Natural killer cell (primary cell): Measurements from ENCODE around the gene SND1. TPM values are rescaled to one million over a fixed set of nuclear protein-coding genes. Genes with fewer than 3 reads are reported as not detected.

Experiments
- ATAC-seq, 3 donors: fragments of 150-1000 bp in 2 of 3; fragments of 200-7000 bp in 1 of 3; cut with Tn5 transposase; 1 replicate in 1 of 3; 2 replicates in 2 of 3; pipeline ENCODE4 v1.10.0; 2021; ENCODE audit warnings: mild to moderate bottlenecking in 2 of 3, moderate library complexity in 2 of 3
- DNase-seq, 2 donors: peaks; one replicate each; pipeline versions ENCODE4 v3.0.0 to v3.0.0-alpha.2; 2013 to 2021; ENCODE audit warnings: mixed read lengths in 1 of 2
- H3K27ac ChIP-seq: one replicate; pipeline ENCODE4 v1.5.1; 2013; ENCODE audit warnings: mild to moderate bottlenecking, low read length
- H3K27me3 ChIP-seq: one replicate; pipeline ENCODE4 v1.6.1; 2013; ENCODE audit warnings: low read length; ENCODE audit not compliant: control insufficient read depth, insufficient read depth
- H3K36me3 ChIP-seq: one replicate; pipeline ENCODE4 v1.6.1; 2013; ENCODE audit warnings: low read length; ENCODE audit not compliant: control insufficient read depth, insufficient read depth
- H3K4me1 ChIP-seq: one replicate; pipeline ENCODE4 v1.6.1; 2013; ENCODE audit warnings: low read length; ENCODE audit not compliant: control insufficient read depth, insufficient read depth
- H3K4me3 ChIP-seq: one replicate; pipeline ENCODE4 v1.5.1; 2013; ENCODE audit warnings: low read length
- H3K9me3 ChIP-seq: one replicate; pipeline ENCODE4 v1.6.1; 2013; ENCODE audit warnings: low read length; ENCODE audit not compliant: control insufficient read depth, insufficient read depth
- H3K27ac Mint-ChIP-seq, 2 donors: one replicate each; pipeline ENCODE4 v1.8.0; 2022; ENCODE audit warnings: mild to moderate bottlenecking in 2 of 2, mixed read lengths in 2 of 2, moderate library complexity in 1 of 2
- H3K27me3 Mint-ChIP-seq, 2 donors: one replicate each; pipeline ENCODE4 v1.8.0; 2022; ENCODE audit warnings: low read depth in 2 of 2, mixed read lengths in 2 of 2
- H3K36me3 Mint-ChIP-seq: one replicate; pipeline ENCODE4 v1.8.0; 2022; ENCODE audit warnings: mixed read lengths
- H3K4me1 Mint-ChIP-seq, 2 donors: one replicate each; pipeline ENCODE4 v1.8.0; 2022; ENCODE audit warnings: mixed read lengths in 2 of 2
- H3K4me3 Mint-ChIP-seq: one replicate; pipeline ENCODE4 v1.8.0; 2022; ENCODE audit warnings: mild to moderate bottlenecking, moderate library complexity, mixed read lengths
- H3K9me3 Mint-ChIP-seq, 2 donors: one replicate each; pipeline ENCODE4 v1.8.0; 2022; ENCODE audit warnings: mixed read lengths in 2 of 2
- CTCF ChIP-seq: fragments of 200-600 bp; IDR thresholded peaks from one replicate; pipeline ENCODE4 v1.8.0; 2022; ENCODE audit warnings: antibody characterized with exemption
- whole genome bisulfite sequencing: methylation state at CpG from one replicate; pipeline ENCODE4 v1.1.7; 2013; ENCODE audit warnings: missing lambda C conversion rate; ENCODE audit not compliant: insufficient coverage; 5-methylcytosine and 5-hydroxymethylcytosine counted together
- intact Hi-C: fragments of 100-400 bp; cut with micrococcal nuclease; formaldehyde crosslinking; loops from one replicate; pipeline ENCODE4 v1.14.2; 2022
- total RNA-seq, 4 donors: library from RNA; stranded (reverse); fragments of 120-200 nt in 1 of 4; gene quantifications; one replicate each; pipeline versions ENCODE4 v1.2.3 to v1.2.4, GENCODE V29; 2013 to 2022

SND1 gene
- total RNA-seq, 3 donors from 2014 or later (not counting 1 experiment from before 2014, with no cell fraction given) = 149 to 188 (median 149) TPM

- H3K4me3 Mint-ChIP-seq = no peak overlapping the region
- Histone ChIP-seq H3K27me3 (no peaks in the 10 kb centered on the region), H3K9me3 (peaks cover 4% of the 10 kb centered on the region), H3K4me3 (no peak overlapping the region), H3K36me3 (peaks cover 6% of the 10 kb centered on the region), H3K4me1 (no peaks in the 10 kb centered on the region), H3K27ac (no peak overlapping the region)
- H3K9me3 Mint-ChIP-seq = peaks cover 8% of the 10 kb centered on the region in 2 donors
- H3K4me1 Mint-ChIP-seq = peaks cover 10 to 21% of the 10 kb centered on the region in 2 donors
- peaks cover 16% of the 10 kb centered on the region for H3K36me3 Mint-ChIP-seq
- no peak for TF ChIP-seq CTCF
- H3K27ac Mint-ChIP-seq = no peak overlapping the region
- ATAC-seq (no peak), DNase-seq (no peak)
- no peaks in the 10 kb centered on the region for H3K27me3 Mint-ChIP-seq
- intact Hi-C loops = no loop called here
Observed at GRCh38 chr7:127973832-127974231, 321.8 kb downstream of the SND1 start.

GRCh38 chr7:127974446-127975035 lies 322.5 kb downstream of the SND1 start:
- no peak overlapping the region for H3K4me3 ChIP-seq
- H3K9me3 ChIP-seq = peaks cover 10% of the 10 kb centered on the region
- peaks cover 10 to 26% of the 10 kb centered on the region in 2 donors for H3K4me1 Mint-ChIP-seq
- 98% methylated on average over 5 of the region's 5 CpGs for WGBS
- intact Hi-C loops = no loop called here
- no peak for ATAC-seq
- no peak for DNase-seq
- H3K27ac Mint-ChIP-seq = no peak overlapping the region
- no peak for TF ChIP-seq CTCF
- peaks cover 11 to 12% of the 10 kb centered on the region in 2 donors for H3K9me3 Mint-ChIP-seq
- peaks cover 6% of the 10 kb centered on the region for H3K36me3 ChIP-seq
- H3K27me3 Mint-ChIP-seq = no peaks in the 10 kb centered on the region
- no peaks in the 10 kb centered on the region for H3K4me1 ChIP-seq
- no peak overlapping the region for H3K4me3 Mint-ChIP-seq
- no peaks in the 10 kb centered on the region for H3K27me3 ChIP-seq
- H3K27ac ChIP-seq = no peak overlapping the region
- peaks cover 16% of the 10 kb centered on the region for H3K36me3 Mint-ChIP-seq

GRCh38 chr7:127976056-127976737 lies 324.2 kb downstream of the SND1 start:
- Mint-ChIP-seq H3K4me1 (peaks cover 10 to 26% of the 10 kb centered on the region in 2 donors), H3K9me3 (peaks cover 11 to 12% of the 10 kb centered on the region in 2 donors), H3K27me3 (no peaks in the 10 kb centered on the region), H3K4me3 (no peak overlapping the region), H3K27ac (no peak overlapping the region), H3K36me3 (peaks cover 16% of the 10 kb centered on the region)
- no peak for TF ChIP-seq CTCF
- Histone ChIP-seq H3K4me3 (no peak overlapping the region), H3K9me3 (peaks cover 10% of the 10 kb centered on the region), H3K27ac (no peak overlapping the region), H3K4me1 (no peaks in the 10 kb centered on the region), H3K27me3 (no peaks in the 10 kb centered on the region), H3K36me3 (peaks cover 6% of the 10 kb centered on the region)
- ATAC-seq = no peak
- intact Hi-C loops = no loop called here
- no peak for DNase-seq
- 97% methylated on average over 6 of the region's 6 CpGs for WGBS

GRCh38 chr7:127976738-127977120 lies 324.7 kb downstream of the SND1 start:
- peaks cover 10 to 28% of the 10 kb centered on the region in 2 donors for H3K4me1 Mint-ChIP-seq
- Histone ChIP-seq H3K27ac (no peak overlapping the region), H3K9me3 (peaks cover 10% of the 10 kb centered on the region), H3K4me1 (no peaks in the 10 kb centered on the region), H3K27me3 (no peaks in the 10 kb centered on the region), H3K4me3 (no peak overlapping the region), H3K36me3 (peaks cover 6% of the 10 kb centered on the region)
- ATAC-seq (no peak), DNase-seq (no peak)
- intact Hi-C loops = no loop called here
- no peak for TF ChIP-seq CTCF
- no peak overlapping the region for H3K4me3 Mint-ChIP-seq
- H3K27ac Mint-ChIP-seq = no peak overlapping the region
- peaks cover 16% of the 10 kb centered on the region for H3K36me3 Mint-ChIP-seq
- 97% methylated on average over 7 of the region's 7 CpGs for WGBS
- H3K9me3 Mint-ChIP-seq = peaks cover 11 to 12% of the 10 kb centered on the region in 2 donors
- H3K27me3 Mint-ChIP-seq = no peaks in the 10 kb centered on the region
